Fibroblast of mammary gland (primary cell): ENCODE measurements around the gene HK2.

Source experiments
- DNase-seq: peaks from one replicate; pipeline ENCODE4 v3.0.0-alpha.2; 2010; ENCODE audit warnings: low read depth
- H3K4me3 ChIP-seq: 2 replicates; pipeline ENCODE4 v1.5.1; 2011; ENCODE audit warnings: low read depth, mild to moderate bottlenecking, low read length, moderate library complexity; ENCODE audit not compliant: control insufficient read depth
- CTCF ChIP-seq: conservative IDR thresholded peaks from 2 replicates; pipeline ENCODE4 v1.5.1; 2011; ENCODE audit warnings: low read depth, low read length, inconsistent platforms; ENCODE audit not compliant: control insufficient read depth, insufficient read depth

HK2 gene

DNA sequence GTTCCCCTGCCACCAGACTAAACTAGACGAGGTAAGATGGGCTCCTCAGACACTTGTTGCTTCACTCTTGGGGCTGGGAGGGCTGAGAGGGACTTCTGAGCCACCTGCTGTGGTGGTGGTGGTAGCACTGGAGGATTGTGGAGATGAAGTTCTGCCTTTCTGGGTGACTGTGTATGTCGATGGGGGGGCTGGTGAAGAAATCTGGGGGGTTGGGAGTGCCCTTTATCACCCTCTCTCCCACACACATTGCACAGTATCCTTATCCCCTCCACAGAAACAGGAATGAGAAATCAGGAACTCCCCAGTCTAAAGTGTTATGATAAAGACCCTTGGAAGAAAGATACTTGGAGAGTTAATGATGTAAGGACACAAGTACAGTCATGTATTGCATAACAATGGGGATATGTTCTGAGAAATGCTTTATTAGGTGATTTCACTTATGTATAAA, 38.5 kb downstream of the HK2 start:
- no peak overlapping the region for H3K4me3 ChIP-seq
- DNase-seq: peak; percentile 31
- TF ChIP-seq CTCF: no peak

DNA sequence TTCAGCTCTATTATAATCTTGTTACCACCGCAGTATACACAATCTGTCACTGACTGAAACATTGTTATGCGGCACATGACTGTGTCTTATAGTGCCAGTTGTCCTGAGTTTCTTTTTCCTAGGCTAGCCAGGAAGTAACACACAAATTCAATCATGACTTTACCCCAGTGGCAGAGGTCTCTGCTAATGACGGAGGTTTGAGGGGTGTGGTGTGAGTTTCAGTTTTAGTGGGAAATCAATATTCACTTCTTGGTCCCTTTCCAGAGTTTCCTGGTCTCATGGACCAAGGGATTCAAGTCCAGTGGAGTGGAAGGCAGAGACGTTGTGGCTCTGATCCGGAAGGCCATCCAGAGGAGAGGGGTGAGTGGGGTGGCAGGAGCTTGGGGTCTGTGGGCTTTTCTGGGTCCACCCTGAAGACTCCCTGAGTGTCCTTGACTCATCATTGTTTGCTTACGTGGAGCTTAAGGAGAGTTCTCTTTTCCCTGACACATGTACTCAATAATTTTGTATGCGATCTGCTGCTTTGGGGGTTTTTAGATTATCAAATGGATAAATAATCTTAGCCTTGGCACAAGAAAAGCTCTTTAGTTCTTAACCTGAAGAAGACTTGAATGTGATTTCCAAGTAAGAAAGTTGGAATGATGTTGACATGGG, 39.2 kb downstream of the HK2 start:
- no peak for TF ChIP-seq CTCF
- DNase-seq: no peak
- no peak overlapping the region for H3K4me3 ChIP-seq

DNA sequence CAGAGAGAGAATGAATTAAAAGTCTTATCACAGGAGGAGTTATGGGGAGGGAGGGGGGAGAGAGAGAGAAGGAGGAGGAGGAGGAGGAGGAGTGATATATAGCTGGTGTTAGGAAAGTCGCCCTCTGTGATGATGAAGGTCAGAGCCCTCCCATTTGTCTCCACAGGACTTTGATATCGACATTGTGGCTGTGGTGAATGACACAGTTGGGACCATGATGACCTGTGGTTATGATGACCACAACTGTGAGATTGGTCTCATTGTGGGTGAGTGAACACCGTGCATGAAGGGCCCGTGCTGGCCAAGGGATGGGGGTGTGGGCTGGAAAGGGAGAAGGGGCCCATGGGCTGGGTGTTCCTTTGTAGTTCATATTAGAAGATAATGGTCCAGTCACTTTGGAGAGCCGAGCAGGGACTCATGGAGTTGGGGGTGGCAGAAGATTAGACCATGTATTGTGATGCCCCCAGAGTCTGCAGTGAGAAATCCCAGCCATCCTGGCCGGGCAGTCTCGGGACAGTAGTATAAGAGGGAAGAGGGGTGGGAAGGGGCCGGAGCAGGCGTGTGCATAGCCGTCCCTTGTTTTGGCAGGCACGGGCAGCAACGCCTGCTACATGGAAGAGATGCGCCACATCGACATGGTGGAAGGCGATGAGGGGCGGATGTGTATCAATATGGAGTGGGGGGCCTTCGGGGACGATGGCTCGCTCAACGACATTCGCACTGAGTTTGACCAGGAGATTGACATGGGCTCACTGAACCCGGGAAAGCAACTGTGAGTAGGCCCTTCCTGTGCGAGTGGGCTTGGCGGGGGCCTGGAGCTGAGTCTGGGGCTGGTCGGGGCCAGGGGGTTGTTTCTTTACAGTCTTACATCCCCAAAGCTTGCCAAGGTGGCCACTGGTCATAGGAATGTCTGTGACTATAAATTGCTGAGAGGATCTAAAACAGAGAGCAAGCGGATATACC, 40.0 kb downstream of the HK2 start:
- TF ChIP-seq CTCF: no peak
- no peak for DNase-seq
- no peak overlapping the region for H3K4me3 ChIP-seq

DNA sequence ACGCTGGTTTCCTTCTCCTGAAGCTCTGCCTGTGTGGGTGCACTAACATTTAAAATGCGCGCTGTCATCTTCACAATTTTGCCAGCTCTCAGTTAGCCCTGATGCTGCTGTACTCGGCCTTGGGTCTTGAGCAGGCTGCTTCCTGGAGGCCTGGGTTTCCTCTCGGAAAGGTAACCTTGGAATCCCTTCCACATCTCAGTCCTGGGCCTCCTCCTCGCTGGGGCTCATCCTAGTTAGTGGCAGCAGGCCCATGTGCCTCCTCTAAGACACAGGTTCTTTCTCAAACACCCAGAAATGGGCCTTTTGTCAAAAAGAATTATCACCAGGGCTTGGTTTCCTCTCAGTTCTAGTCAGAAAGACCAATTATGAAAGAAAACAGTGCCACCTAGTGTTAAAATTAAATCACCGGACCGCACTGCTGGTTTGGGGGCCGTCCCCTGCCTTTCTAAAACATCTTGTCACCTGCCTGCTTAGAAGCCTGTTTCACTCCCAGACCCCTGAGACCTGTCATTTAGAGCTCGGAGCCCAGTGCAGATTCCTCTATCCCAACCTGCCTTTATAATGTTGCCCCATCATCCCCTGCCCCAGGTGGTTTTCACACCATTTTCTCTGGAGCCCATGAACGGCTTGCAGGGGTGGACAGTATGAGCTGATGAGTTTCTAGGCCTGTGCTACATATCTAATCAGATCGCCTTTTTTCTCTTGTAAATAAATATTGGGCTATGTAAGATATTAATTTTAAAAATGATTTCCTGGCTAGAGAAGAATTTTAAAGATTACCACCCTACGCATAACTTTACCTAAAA, 42.4 kb downstream of the HK2 start:
- peak; percentile 49 for TF ChIP-seq CTCF
- H3K4me3 ChIP-seq: no peak overlapping the region
- DNase-seq: peak; percentile 69

- H3K4me3 ChIP-seq: no peak overlapping the region
- no peak for DNase-seq
- no peak for TF ChIP-seq CTCF
Measured at GRCh38 chr2:74877376-74877775, 43.4 kb downstream of the HK2 start.

- no peak overlapping the region for H3K4me3 ChIP-seq
- TF ChIP-seq CTCF: no peak
- no peak for DNase-seq
Measured at GRCh38 chr2:74877781-74878433, 44.0 kb downstream of the HK2 start.
